Activated T-cell treated with anti-CD3 and anti-CD28 coated beads, Interleukin-2, amount 50 U/mL, for 1 hour (primary cell): ENCODE results near the gene RAD9A.
"Not testable (repeated sequence)": the region's sequence is repeated elsewhere in the genome, so short reads cannot be mapped to it uniquely, and the experiment has no call there.

Experiments
- DNase-seq: peaks from one replicate; pipeline ENCODE4 v3.0.0-alpha.2; 2020

RAD9A gene

DNA sequence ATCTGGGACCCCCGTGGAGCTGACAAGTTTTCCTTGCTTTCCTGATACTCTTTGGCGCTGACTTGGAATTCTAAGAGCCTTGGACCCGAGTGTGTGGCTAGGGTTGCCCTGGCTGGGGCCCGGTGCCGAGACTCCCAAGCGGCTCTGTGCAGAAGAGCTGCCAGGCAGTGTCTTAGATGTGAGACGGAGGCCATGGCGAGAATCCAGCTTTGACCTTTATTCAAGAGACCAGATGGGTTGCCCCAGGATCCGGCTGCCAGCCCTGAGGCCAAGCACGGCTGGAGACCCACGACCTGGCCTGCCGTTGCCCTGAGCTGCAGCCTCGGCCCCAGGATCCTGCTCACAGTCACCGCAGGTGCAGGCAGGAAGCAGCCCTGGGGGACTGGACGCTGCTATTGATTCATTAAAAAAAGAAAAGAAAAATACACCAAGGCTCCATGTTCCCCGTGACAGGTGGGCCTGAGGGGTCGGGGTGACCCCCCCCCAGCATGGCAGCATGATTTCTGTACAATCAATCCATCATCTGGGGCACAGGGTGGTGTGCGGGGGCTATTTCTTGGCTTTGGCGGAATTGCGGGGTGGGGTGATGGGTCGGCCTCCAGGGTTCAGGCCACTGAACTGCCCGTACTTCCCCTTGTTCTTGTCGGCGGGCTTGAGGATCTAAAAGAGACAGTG, 6.3 kb downstream of the RAD9A start:
- DNase-seq = no peak

DNA sequence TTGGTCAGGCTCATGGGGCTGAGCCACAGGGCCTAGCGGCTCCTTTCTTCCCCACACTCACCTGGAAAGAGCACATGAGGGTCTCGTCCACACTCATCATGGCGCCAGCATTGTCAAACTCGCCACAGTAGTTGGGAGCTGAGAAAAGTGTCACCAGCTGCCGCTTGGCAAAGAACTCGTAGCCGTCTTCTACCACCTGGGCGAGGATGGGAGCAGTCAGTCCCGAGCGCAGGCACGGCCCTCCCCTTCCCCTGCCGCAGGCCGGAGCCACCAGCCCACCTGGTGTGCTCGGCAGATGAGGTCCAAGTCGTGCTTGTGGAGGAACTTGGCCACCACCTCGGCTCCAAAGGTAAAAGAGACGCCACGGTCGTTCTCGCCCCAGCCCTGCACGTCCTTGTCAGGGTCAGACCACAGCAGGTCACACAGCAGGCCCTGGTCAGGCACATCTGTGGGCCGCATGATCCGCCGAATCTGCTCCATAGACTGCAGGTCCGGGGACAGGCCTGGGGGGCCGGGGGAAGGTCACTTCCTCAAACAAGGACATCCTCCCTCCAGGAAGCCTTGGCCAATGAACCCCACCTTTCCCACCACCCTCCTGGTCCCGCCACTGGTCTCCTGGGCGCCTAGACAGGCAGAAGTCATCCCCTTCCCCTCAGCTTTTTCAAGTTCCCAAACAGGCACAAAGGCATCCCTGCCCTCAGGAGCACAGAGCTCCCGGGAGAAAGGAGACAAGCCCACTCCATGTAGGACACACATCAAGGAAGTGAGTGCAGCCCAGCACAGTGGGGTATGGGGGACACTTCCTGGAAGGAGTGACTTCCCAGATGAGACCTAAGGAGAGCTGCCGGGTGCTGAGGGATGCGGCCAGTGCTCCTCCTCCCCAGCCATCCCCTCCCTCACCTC, 7.1 kb downstream of the RAD9A start:
- DNase-seq = no peak

DNA sequence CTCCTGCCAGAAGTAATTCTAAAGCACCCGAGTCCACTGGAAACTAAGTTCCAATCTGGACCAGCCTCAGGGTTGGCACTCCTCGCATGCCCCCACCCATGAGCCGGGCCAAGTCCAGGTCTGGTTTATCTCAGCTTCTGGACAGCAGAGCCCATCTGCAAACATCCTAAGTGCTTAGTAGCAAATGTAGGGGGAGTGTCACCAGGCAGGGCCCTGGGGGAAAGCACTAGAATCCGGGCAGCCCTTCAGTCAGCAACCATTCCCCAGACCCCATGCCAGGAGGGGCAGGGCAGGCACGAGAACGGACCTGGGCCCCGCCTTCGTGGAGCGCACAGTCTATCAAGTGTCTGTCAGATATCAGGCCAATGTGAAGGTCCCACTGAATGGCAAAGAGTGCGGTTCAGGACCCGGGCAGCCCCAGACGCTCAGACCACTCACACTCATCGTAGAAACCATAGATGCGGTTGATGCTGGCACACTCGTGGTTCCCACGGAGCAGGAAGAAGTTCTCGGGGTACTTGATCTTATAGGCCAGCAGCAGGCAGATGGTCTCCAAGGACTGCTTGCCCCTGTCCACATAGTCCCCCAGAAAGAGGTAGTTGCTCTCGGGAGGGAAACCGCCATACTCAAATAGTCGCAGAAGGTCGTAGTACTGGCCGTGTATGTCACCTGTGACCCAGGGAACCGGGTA, 8.6 kb downstream of the RAD9A start:
- peak; percentile 31 for DNase-seq

DNA sequence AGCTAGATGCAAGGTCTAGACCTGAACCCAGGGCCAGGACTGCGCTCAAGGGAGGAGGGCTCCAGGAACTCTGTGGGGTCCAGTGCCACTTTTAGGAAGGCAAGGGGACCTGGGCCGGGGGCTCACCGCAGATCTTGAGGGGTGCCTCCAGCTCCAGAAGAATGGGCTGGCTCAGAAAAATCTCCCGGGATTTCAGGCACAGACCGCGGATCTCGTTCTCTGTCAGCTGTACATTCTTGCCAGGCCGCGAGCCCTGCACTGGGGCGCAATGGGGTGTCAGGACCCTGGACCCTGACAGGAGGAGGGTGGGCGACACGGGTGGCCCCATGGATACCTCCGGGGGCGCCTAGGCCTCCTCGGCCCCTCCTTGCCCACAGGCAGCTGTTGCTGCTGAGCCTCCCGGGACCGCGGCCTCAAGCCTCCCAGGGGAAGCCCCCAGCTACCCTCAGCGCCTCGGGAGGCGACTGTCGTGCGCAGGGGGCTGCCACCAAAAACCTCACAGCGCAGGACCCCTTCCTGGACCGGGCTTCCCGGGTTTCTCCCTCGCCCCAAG, 9.2 kb downstream of the RAD9A start:
- DNase-seq = no peak

GRCh38 chr11:67401495-67402191, 9.9 kb downstream of the RAD9A start, which contains the start of gene PPP1CA:
Gene PPP1CA (minus strand): TSS chr11:67401858. CDS start chr11:67401782, 76 bp downstream.
- DNase-seq = peak; percentile 96

GRCh38 chr11:67402192-67402839, 10.5 kb downstream of the RAD9A start:
- DNase-seq = not testable (repeated sequence)

GRCh38 chr11:67403085-67403484, 11.3 kb downstream of the RAD9A start:
- not testable (repeated sequence) for DNase-seq

- peak; percentile 54 for DNase-seq
Measured at GRCh38 chr11:67404515-67405195, 12.9 kb downstream of the RAD9A start.

DNA sequence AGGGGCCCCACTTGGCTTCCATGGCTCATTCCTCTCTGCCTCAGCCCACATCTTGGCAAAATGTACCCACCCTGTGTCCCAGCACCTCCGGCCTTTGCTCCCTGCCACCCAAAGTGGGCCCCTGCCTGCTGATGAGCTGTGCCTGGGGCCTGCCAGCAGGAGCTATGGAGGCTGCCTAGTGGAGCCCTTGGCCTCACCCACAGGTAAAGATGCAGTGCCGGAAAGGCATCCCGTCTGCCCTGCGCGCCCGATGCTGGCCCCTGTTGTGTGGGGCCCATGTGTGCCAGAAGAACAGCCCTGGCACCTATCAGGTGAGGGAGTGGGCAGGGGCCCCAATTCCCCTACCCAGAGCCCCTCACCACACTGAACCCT, 13.4 kb downstream of the RAD9A start:
- peak; percentile 34 for DNase-seq

GRCh38 chr11:67405688-67406339, 14.0 kb downstream of the RAD9A start:
- DNase-seq = no peak

- DNase-seq = no peak
Measured at GRCh38 chr11:67406420-67406968, 14.7 kb downstream of the RAD9A start.

DNA sequence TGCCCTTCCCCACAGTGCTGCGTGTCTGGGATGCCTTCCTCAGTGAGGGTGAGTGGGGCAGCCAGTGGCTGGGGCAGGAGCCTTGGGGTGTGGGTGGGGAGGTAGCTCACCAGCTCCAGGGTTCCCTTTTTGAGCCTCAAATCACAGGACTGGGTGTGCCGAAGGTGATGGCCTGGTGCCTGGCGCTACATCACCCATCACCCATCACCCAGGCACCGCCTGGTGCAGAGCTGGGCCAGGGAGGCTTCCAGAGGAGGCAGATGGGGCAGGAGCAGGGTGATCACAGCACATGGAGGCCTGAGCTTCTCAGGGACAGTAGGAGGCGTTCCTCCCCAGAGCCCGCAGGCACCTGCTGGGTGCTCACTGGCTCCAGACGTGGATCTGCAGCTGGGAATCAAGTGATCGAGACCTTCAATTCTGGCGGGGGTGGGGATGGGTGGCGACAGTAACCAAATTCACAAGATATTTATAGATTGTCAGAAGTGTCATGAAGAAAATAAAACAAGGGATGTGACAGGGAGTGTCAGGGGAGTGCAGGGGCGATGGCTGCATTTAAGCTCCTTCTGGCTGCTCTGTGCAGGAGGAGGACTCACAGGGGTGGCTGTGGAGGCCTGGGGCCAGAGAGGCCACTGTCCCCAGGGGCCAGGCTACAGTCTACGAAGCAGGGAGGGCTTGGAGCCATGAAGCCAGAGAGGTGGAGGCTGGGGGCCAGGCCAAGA, 15.3 kb downstream of the RAD9A start:
- DNase-seq = peak; percentile 52

DNA sequence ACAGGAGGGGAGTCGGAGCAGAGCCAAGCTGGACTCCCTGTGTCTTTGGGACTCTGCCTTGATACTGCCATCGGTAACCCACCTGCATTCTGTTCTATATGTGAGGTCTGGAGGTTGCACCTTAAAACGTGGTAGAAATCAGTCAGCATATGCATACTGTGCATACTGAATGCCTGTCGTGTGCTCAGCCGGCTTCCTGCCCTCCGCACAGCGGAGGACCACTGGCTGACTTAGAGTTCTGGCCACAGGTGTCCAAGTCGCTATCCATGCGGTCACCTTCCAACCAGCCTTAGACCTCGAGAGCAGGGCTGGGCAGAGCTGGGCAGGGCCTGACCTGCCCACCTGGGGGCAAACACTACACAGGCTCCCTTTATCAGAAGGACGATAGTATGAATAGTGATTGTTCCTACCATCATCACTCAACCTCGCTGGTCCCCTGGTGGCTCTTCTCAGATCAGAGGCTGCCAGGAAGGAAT, 15.9 kb downstream of the RAD9A start:
- peak; percentile 31 for DNase-seq

DNA sequence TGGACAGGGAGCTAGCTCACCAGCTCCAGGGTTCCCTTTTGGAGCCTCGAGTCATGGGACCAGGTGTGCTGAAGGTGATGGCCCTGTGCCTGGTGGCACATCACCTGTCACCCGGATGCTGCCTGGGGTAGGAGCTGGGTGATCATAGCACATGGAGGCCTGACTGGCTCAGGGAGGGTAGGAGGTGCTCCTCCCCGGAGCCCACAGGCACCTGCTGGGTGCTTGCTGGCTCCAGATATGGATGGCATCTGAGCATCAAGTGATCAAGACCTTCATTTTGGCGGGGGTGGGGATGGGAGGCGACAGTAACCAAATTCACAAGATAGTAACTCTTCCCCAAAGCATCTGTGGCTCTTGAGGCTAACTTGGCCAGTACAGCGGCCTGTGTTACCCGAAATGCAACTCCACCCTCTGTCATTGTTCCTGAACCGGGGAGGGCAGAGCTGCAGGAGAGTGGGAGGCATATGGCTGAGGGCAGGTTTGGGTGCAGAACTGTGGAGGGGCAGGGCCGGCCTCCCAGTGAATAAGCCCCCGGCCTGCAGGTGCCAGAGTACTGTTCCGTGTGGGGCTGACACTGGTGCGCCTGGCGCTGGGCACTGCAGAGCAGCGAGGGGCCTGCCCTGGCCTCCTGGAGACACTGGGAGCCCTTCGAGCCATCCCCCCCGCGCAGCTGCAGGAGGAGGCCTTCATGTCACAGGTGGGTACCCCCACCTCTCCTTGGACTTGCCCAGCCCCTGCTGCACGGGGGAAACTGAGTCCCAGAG, 16.8 kb downstream of the RAD9A start:
- peak; percentile 49 for DNase-seq

DNA sequence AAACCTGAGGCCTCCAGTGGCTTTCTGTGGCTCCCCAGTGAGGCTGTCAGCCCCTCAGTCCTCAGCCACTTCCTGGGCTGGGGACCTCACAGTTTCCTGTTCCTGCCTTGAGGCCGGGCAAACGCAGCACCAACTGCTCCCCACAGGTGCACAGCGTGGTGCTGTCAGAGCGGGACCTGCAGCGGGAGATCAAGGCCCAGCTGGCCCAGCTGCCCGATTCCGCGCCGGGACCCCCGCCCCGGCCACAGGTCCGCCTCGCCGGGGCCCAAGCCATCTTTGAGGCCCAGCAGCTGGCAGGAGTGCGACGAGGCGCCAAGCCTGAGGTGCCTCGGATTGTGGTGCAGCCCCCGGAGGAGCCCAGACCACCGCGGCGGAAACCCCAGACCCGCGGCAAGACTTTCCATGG, 17.5 kb downstream of the RAD9A start:
- peak; percentile 68 for DNase-seq

GRCh38 chr11:67409781-67410368, 18.1 kb downstream of the RAD9A start:
- peak; percentile 34 for DNase-seq

DNA sequence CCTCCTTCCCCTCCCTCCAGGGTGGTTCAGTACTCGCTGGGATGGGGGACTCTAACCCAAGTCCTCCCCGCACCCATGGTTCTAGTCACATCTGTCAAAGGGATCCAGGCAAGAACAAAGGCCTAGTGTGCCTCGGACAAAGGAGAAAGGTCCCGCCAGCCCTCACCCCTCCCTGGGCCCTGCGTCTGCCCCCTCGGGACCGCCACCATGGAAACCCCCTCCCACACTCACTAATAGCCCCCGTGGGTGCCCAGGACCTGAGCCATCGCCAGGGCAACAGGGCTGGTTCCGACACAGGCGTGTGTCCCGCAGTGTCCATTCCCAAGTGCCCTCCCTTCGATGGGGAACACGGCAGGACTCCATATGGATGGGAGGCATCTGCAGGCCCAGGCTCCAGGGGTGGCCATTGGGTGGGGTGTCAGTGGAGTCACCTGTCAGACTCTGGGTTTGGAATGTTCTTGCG, 18.6 kb downstream of the RAD9A start:
- DNase-seq = no peak
